ENCODE measurements around the gene ENDOG.
"Not testable (repeated sequence)": the region's sequence is repeated elsewhere in the genome, so short reads cannot be mapped to it uniquely, and the experiment has no call there.

Gene ENDOG

DNA sequence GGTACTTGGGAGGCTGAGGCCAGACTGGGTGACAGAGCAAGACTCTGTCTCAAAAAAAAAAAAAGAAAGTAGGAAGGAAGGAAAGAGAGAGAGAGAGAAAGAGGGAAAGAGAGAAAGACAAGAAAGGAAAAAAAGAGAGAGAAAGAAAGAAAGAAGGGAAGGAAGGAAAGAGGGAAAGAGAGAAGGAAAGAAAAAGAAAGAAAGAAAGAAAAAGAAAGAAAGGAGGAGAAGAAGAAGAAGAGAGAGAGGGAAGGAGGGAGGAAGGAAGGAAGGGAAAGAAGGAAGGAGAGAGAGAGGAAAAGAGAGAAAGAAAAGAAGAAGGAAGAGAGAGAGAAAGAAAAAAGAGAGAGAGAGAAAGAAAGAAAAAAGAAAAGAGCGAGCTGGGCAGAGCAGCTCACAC is 43.5 kb upstream of the ENDOG start:
- in situ Hi-C loops (cut with HindIII; ENCODE audit: low sequenced_read_pairs) = no loop called here
- TF ChIP-seq, protein P1, sequence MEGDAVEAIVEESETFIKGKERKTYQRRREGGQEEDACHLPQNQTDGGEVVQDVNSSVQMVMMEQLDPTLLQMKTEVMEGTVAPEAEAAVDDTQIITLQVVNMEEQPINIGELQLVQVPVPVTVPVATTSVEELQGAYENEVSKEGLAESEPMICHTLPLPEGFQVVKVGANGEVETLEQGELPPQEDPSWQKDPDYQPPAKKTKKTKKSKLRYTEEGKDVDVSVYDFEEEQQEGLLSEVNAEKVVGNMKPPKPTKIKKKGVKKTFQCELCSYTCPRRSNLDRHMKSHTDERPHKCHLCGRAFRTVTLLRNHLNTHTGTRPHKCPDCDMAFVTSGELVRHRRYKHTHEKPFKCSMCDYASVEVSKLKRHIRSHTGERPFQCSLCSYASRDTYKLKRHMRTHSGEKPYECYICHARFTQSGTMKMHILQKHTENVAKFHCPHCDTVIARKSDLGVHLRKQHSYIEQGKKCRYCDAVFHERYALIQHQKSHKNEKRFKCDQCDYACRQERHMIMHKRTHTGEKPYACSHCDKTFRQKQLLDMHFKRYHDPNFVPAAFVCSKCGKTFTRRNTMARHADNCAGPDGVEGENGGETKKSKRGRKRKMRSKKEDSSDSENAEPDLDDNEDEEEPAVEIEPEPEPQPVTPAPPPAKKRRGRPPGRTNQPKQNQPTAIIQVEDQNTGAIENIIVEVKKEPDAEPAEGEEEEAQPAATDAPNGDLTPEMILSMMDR (IDR thresholded peaks at IDR 0.05; ENCODE audit: low read depth, low read length) = no peak
- no peak for DNase-seq (ENCODE audit: low read depth, low spot score)
- no peak overlapping the region for H3K4me3 ChIP-seq (ENCODE audit: low read depth, low read length)

DNA sequence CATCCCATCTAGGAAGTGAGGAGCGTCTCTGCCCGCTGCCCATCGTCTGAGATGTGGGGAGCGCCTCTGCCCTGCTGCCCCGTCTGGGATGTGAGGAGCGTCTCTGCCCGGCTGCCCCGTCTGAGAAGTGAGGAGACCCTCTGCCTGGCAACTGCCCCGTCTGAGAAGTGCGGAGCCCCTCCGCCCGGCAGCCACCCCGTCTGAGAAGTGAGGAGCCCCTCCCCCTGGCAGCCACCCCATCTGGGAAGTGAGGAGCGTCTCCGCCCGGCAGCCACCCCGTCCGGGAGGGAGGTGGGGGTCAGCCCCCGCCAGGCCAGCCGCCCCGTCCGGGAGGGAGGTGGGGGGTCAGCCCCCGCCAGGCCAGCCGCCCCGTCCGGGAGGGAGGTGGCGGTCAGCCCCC is 38.2 kb upstream of the ENDOG start:
- DNase-seq (ENCODE audit: low read depth, low spot score); H3K4me3 ChIP-seq (ENCODE audit: low read depth, low read length); in situ Hi-C loops (cut with HindIII; ENCODE audit: low sequenced_read_pairs): not testable (repeated sequence)

DNA sequence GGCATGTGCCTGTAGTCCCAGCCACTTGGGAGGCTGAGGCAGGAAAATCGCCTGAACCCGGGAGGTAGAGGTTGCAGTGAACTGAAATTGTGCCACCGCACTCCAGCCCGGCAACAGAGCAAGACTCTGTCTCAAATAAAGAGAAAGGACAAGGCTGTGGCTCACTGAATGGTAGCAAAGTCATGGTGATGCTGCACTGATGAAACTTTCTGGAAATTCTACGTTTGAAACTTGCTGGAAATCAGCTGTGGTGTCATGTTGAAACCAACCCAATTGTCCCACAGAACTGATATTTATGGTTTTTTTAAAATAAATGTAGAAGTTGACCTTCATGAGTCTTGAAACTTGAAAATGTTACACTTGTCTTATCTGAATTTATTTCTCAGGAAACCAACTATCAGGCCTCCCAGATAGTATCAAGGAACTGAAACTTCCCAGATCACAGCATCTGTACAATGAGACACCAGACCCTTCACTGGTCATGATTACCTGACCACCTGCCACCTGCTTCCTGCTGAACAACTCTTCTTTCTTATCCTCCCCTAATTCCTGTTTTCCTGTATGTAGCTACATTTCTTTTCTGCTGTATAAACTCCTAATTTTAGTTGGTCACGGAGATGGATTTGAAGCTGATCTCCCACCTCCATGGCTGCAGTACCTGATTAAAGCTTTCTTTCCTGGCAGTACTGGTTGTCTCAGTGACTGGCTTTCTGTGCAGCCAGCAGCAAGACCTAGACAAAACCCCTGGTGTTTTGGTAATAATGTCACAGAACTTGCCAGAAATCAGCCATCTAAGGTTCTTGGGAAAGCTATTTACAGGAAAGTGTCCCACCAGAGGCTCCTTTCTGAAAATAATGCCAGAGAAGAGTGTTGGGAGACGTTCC is 36.9 kb upstream of the ENDOG start:
- TF ChIP-seq, protein P1 (IDR thresholded peaks at IDR 0.05; ENCODE audit: low read depth, low read length) = no peak
- no peak for DNase-seq (ENCODE audit: low read depth, low spot score)
- no peak overlapping the region for H3K4me3 ChIP-seq (ENCODE audit: low read depth, low read length)
- in situ Hi-C loops (cut with HindIII; ENCODE audit: low sequenced_read_pairs) = no loop called here

DNA sequence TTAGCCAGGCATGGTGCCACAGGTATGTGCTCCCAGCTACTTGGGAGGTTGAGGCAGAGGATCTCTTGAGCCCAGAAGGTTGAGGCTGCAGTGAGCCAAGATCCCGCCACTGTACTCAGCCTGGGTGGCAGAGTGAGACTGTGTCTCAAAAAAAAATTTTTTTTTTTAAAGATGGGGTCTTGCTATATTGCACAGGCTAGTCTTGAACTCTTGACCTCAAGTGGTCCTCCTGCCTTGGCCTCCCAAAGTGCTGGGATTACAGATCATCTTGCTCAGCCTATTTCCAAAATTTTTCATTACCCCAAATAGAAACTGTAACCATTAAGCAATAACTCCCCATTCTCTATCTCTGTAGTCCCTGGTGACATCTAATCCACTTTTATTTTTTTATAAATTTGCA is 35.6 kb upstream of the ENDOG start:
- TF ChIP-seq, protein P1 (IDR thresholded peaks at IDR 0.05; ENCODE audit: low read depth, low read length) = no peak
- no peak for DNase-seq (ENCODE audit: low read depth, low spot score)
- H3K4me3 ChIP-seq (ENCODE audit: low read depth, low read length) = no peak overlapping the region
- in situ Hi-C loops (cut with HindIII; ENCODE audit: low sequenced_read_pairs) = no loop called here

DNA sequence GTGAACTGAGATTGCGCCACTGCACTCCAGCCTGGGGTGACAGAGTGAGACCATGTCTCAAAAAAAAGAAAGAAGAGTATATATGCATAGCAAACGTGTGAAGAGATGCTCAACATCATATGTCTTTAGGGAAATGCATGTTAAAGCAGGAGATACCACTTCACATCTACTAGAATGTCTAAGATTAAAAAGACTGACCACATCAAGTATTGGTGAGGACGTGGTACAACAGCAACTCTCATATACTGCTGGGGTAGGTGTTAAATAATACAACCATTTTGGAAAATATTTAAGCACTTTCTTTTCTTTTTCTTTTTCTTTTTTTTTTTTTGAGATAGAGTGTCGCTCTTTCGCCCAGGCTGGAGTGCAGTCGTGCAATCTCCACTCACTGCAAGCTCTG is 32.9 kb upstream of the ENDOG start:
- TF ChIP-seq, protein P1 (IDR thresholded peaks at IDR 0.05; ENCODE audit: low read depth, low read length) = no peak

DNA sequence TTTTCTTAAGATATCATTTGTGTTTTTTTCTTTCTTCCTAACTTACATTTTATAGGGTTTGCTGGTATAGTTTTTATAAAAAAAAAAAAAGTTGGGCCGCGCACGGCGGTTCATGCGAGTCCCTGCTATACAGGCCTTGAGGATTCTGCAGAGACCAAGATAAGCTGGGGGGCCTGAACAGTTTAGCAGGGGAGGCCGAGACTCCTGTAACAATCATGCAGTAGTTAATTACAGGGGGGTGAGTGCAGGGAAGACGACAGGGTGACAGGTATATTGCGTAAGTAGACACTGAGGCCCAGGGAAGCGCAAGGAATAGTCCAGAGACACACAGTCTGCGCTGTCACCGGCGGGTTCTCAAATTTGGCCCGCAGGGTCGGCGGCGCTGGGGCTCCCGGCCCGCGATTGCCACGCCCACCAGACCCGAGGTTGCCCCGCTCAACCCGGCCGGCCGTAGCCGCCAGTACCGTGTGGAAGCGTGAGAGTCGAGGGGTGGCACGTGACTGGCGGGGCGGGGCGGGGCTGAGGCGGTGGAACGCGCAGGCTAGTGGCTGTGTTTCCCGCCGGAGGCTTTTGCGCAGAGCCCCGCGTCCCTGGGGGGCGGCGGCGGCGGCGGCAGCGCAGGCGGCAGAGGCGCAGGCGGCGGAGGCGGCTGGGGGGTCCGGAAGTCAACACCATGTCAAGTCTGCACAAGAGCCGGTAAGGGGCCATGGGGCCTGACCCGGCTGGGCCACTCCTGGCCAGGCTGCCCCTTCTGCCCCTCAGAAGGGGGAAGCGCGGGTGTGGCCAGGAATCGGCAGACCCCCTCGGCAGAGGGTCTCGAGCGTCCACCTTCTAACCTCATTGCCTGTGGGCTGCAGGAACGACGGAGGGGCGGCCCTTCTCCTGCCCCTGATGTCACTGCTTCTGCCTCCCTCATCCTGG is 31.4 kb upstream of the ENDOG start, which contains the start of gene TBC1D13:
TBC1D13 (plus strand) TSS at position 573 of the 921 bp plus-strand sequence; CDS start at position 674, 101 bp downstream.
- peak within 1 kb of the TSS; percentile 91 for H3K4me3 ChIP-seq (ENCODE audit: low read depth, low read length)
- TF ChIP-seq, protein P1 (IDR thresholded peaks at IDR 0.05; ENCODE audit: low read depth, low read length) = no peak
- peak; percentile 82 for DNase-seq (ENCODE audit: low read depth, low spot score)
- in situ Hi-C loops (cut with HindIII; ENCODE audit: low sequenced_read_pairs) = no loop called here

More for the DNA sequence above, 32.9 kb upstream of the ENDOG start:
- in situ Hi-C loops (cut with HindIII; ENCODE audit: low sequenced_read_pairs) = no loop called here
- DNase-seq (ENCODE audit: low read depth, low spot score) = no peak
- H3K4me3 ChIP-seq (ENCODE audit: low read depth, low read length) = no peak overlapping the region
